Measurements from ENCODE around the gene AKT1. TPM values are rescaled to one million over a fixed set of nuclear protein-coding genes. Genes with fewer than 3 reads are reported as not detected.

Gene AKT1
- total RNA-seq, 1 donor from 2014 or later, result 144 TPM

GRCh38 chr14:104802394-104803184, 7.0 kb upstream of the AKT1 start:
- H3K27me3 ChIP-seq (ENCODE audit: low read depth), result no peaks in the 10 kb centered on the region
- no peaks in the 10 kb centered on the region for H3K36me3 ChIP-seq
- peaks cover 65% of the 10 kb centered on the region for H3K4me1 ChIP-seq
- no peaks in the 10 kb centered on the region for H3K9me3 ChIP-seq (replicated peaks)
- TF ChIP-seq, protein P1, sequence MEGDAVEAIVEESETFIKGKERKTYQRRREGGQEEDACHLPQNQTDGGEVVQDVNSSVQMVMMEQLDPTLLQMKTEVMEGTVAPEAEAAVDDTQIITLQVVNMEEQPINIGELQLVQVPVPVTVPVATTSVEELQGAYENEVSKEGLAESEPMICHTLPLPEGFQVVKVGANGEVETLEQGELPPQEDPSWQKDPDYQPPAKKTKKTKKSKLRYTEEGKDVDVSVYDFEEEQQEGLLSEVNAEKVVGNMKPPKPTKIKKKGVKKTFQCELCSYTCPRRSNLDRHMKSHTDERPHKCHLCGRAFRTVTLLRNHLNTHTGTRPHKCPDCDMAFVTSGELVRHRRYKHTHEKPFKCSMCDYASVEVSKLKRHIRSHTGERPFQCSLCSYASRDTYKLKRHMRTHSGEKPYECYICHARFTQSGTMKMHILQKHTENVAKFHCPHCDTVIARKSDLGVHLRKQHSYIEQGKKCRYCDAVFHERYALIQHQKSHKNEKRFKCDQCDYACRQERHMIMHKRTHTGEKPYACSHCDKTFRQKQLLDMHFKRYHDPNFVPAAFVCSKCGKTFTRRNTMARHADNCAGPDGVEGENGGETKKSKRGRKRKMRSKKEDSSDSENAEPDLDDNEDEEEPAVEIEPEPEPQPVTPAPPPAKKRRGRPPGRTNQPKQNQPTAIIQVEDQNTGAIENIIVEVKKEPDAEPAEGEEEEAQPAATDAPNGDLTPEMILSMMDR (IDR thresholded peaks at IDR 0.05; ENCODE audit: borderline replicate concordance), result no peak
- H3K27ac ChIP-seq (replicated peaks), result no peak overlapping the region
- H3K4me3 ChIP-seq, result no peak overlapping the region
- DNase-seq, result no peak
- intact Hi-C loops (cut with micrococcal nuclease), result no loop called here

GRCh38 chr14:104801520-104802393, 6.2 kb upstream of the AKT1 start:
- Histone ChIP-seq H3K9me3 (replicated peaks) (no peaks in the 10 kb centered on the region), H3K4me3 (peak overlapping the region; percentile 91), H3K4me1 (peaks cover 73% of the 10 kb centered on the region), H3K27me3 (ENCODE audit: low read depth) (no peaks in the 10 kb centered on the region), H3K27ac (replicated peaks) (peak overlapping the region; percentile 99), H3K36me3 (no peaks in the 10 kb centered on the region)
- TF ChIP-seq, protein P1 (IDR thresholded peaks at IDR 0.05; ENCODE audit: borderline replicate concordance), result no peak
- intact Hi-C loops (cut with micrococcal nuclease), result no loop called here
- DNase-seq, result no peak

GRCh38 chr14:104800771-104801519, 5.4 kb upstream of the AKT1 start, which contains the start of gene ZBTB42:
TSS of gene ZBTB42 (plus strand) at chr14:104801101. CDS start at chr14:104801198, 97 bp downstream.
- TF ChIP-seq, protein P1 (IDR thresholded peaks at IDR 0.05; ENCODE audit: borderline replicate concordance), result no peak
- no peaks in the 10 kb centered on the region for H3K36me3 ChIP-seq
- intact Hi-C loops (cut with micrococcal nuclease), result no loop called here
- peak within 1 kb of the TSS; percentile 99 for H3K27ac ChIP-seq (replicated peaks)
- no peaks in the 10 kb centered on the region for H3K9me3 ChIP-seq (replicated peaks)
- peaks cover 78% of the 10 kb centered on the region for H3K4me1 ChIP-seq
- peak; percentile 69 for DNase-seq
- no peaks in the 10 kb centered on the region for H3K27me3 ChIP-seq (ENCODE audit: low read depth)
- H3K4me3 ChIP-seq, result peak within 1 kb of the TSS; percentile 91

DNA sequence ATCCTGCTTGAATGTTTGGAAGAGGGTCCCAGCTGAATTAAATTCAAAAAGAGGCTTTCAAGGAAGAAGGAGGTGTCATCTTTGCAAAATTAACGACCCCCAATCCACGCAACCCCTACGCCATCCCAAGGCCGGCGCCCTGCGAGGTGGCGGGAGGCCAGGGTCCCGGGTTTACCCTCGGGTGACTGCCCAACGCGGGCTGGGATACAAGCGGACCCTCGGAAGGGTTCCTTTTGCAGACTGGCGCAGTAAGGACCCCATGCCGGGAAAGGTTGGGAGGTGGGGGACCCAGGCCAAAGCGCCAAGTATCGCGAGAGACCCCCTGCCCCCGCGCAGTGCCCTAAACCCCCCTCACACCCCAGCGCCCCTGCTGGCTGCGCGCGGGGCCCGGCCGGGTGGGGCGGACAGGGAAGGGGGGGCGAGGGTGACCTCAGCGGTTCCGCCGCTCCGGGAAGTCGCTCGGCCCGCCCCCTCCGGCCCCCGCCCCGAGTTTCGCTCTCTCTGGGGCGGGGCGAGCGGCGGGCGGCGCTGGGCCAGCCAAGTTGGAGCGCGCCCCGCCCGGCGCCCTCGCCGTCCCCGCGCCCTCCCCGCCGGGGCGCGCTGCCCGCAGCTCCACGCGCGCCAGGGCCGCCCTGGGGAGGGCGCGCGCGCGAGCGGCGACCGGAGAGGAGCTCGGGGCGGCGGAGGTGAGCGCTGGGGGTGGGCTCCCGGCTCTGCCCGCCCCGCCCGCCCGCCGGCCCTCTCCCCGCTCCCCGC, 4.6 kb upstream of the AKT1 start:
- Histone ChIP-seq H3K4me3 (peak overlapping the region; percentile 91), H3K4me1 (peaks cover 73% of the 10 kb centered on the region), H3K9me3 (replicated peaks) (no peaks in the 10 kb centered on the region), H3K27ac (replicated peaks) (peak overlapping the region; percentile 99), H3K36me3 (no peaks in the 10 kb centered on the region), H3K27me3 (ENCODE audit: low read depth) (no peaks in the 10 kb centered on the region)
- TF ChIP-seq, protein P1 (IDR thresholded peaks at IDR 0.05; ENCODE audit: borderline replicate concordance), result peak; percentile 65
- peak; percentile 91 for DNase-seq
- intact Hi-C loops (cut with micrococcal nuclease), result no loop called here

Measured in left ventricle myocardium inferior (tissue), 1 donor.